WTC11 (cell line): ENCODE measurements around the gene HIPK2.

Experiments
- FOXJ3 ChIP-seq: sonication (generic); formaldehyde crosslinking; IDR thresholded peaks from 2 replicates; pipeline ENCODE4 v1.9.0; 2021; ENCODE audit warnings: missing genetic modification reagents, mild to moderate bottlenecking, borderline replicate concordance
- TF ChIP-seq, protein P1 (sequence below): sonication (generic); formaldehyde crosslinking; IDR thresholded peaks from 2 replicates; pipeline ENCODE4 v1.8.1; 2023; ENCODE audit warnings: mild to moderate bottlenecking, missing genetic modification reagents
- TF ChIP-seq, protein P2 (sequence below): fragments of 200-600 bp; IDR thresholded peaks from 2 replicates; pipeline ENCODE4 v1.8.0; 2022; ENCODE audit warnings: antibody characterized with exemption
- TF ChIP-seq, protein P3 (sequence below): sonication (generic); formaldehyde crosslinking; IDR thresholded peaks from 2 replicates; pipeline ENCODE4 v1.8.1; 2022; ENCODE audit warnings: low read depth, mild to moderate bottlenecking, moderate library complexity, missing genetic modification reagents, borderline replicate concordance
- TF ChIP-seq, protein P4 (sequence below): sonication (generic); formaldehyde crosslinking; IDR thresholded peaks from 2 replicates; pipeline ENCODE4 v1.8.0; 2023; ENCODE audit warnings: missing genetic modification reagents
- TF ChIP-seq, protein P5 (sequence below): sonication (generic); formaldehyde crosslinking; IDR thresholded peaks from 2 replicates; pipeline ENCODE4 v1.8.0; 2022; ENCODE audit warnings: mild to moderate bottlenecking, missing genetic modification reagents

DNA sequence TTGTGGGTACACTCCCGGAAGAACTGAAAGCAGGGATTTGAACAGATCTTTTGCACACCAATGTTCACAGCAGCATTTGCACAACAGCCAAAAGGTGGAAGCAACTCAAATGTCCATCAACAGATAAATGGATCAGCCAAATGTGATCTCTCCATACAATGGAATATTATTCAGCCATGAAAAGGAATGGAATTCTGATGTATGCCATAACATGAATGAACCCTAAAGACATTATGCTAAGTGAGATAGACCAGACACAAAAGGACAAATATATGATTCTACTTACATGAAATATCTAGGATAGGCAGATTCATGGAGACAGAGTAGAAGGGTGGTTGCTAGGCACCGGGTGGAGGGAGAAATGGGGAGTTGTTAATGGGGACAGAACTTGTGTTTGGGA is 217.6 kb downstream of the HIPK2 start:
- TF ChIP-seq, protein P1, sequence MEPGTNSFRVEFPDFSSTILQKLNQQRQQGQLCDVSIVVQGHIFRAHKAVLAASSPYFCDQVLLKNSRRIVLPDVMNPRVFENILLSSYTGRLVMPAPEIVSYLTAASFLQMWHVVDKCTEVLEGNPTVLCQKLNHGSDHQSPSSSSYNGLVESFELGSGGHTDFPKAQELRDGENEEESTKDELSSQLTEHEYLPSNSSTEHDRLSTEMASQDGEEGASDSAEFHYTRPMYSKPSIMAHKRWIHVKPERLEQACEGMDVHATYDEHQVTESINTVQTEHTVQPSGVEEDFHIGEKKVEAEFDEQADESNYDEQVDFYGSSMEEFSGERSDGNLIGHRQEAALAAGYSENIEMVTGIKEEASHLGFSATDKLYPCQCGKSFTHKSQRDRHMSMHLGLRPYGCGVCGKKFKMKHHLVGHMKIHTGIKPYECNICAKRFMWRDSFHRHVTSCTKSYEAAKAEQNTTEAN (CRISPR knock-in tag): no peak
- TF ChIP-seq, protein P2, sequence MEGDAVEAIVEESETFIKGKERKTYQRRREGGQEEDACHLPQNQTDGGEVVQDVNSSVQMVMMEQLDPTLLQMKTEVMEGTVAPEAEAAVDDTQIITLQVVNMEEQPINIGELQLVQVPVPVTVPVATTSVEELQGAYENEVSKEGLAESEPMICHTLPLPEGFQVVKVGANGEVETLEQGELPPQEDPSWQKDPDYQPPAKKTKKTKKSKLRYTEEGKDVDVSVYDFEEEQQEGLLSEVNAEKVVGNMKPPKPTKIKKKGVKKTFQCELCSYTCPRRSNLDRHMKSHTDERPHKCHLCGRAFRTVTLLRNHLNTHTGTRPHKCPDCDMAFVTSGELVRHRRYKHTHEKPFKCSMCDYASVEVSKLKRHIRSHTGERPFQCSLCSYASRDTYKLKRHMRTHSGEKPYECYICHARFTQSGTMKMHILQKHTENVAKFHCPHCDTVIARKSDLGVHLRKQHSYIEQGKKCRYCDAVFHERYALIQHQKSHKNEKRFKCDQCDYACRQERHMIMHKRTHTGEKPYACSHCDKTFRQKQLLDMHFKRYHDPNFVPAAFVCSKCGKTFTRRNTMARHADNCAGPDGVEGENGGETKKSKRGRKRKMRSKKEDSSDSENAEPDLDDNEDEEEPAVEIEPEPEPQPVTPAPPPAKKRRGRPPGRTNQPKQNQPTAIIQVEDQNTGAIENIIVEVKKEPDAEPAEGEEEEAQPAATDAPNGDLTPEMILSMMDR: no peak
- TF ChIP-seq, protein P3, sequence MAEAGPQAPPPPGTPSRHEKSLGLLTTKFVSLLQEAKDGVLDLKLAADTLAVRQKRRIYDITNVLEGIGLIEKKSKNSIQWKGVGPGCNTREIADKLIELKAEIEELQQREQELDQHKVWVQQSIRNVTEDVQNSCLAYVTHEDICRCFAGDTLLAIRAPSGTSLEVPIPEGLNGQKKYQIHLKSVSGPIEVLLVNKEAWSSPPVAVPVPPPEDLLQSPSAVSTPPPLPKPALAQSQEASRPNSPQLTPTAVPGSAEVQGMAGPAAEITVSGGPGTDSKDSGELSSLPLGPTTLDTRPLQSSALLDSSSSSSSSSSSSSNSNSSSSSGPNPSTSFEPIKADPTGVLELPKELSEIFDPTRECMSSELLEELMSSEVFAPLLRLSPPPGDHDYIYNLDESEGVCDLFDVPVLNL (CRISPR knock-in tag): no peak
- TF ChIP-seq FOXJ3 (CRISPR knock-in tag): no peak
- TF ChIP-seq, protein P4, sequence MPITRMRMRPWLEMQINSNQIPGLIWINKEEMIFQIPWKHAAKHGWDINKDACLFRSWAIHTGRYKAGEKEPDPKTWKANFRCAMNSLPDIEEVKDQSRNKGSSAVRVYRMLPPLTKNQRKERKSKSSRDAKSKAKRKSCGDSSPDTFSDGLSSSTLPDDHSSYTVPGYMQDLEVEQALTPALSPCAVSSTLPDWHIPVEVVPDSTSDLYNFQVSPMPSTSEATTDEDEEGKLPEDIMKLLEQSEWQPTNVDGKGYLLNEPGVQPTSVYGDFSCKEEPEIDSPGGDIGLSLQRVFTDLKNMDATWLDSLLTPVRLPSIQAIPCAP (CRISPR knock-in tag): no peak
- TF ChIP-seq, protein P5, sequence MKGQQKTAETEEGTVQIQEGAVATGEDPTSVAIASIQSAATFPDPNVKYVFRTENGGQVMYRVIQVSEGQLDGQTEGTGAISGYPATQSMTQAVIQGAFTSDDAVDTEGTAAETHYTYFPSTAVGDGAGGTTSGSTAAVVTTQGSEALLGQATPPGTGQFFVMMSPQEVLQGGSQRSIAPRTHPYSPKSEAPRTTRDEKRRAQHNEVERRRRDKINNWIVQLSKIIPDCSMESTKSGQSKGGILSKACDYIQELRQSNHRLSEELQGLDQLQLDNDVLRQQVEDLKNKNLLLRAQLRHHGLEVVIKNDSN: no peak
